Nucleus accumbens (tissue), 56 donors: Measurements from ENCODE around the gene IZUMO1R.
"Not testable (repeated sequence)": the region's sequence is repeated elsewhere in the genome, so short reads cannot be mapped to it uniquely, and the experiment has no call there.

Experiments used
- DNase-seq, 56 donors: peaks; one replicate each; lab custom pipeline; 2025; lab: John Stamatoyannopoulos, UW

The IZUMO1R gene

GRCh38 chr11:94322501-94322900, 18.1 kb downstream of the IZUMO1R start:
- DNase-seq: no peak

- DNase-seq: no peak
Observed at GRCh38 chr11:94325681-94326080, 21.3 kb downstream of the IZUMO1R start.

- DNase-seq: peak in 1 of 56 donors; percentile 9
Observed at GRCh38 chr11:94326947-94327346, 22.6 kb downstream of the IZUMO1R start.

DNA sequence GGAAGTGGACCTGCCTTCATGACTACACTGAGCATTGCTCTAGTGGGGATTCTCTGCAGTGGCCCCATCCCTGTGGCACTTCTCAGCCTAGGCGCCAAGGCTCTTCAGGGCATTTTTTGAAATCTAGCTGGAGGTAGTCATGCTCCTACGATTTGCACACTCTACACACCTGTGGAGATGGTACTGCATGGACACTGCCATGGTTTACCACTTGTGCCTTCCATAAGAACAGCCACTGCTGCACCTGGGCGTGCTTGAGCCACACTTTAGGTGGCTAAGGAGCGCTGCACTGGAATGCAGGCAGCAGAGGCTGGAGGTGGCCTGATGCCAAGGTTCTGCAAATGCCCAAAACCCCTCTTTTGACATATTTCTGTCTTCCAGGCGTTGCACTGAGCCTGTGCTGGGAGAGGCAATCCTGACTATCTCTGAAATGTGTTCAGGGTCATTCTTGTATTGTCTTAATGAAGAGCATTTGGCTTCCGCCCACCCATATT, 24.3 kb downstream of the IZUMO1R start:
- no peak for DNase-seq

- DNase-seq: no peak
Observed at GRCh38 chr11:94329501-94329900, 25.1 kb downstream of the IZUMO1R start.

- DNase-seq: no peak
Observed at GRCh38 chr11:94330789-94331188, 26.4 kb downstream of the IZUMO1R start.

GRCh38 chr11:94332814-94333213, 28.4 kb downstream of the IZUMO1R start:
- DNase-seq: no peak

- DNase-seq: no peak
Observed at GRCh38 chr11:94336033-94336432, 31.7 kb downstream of the IZUMO1R start.

DNA sequence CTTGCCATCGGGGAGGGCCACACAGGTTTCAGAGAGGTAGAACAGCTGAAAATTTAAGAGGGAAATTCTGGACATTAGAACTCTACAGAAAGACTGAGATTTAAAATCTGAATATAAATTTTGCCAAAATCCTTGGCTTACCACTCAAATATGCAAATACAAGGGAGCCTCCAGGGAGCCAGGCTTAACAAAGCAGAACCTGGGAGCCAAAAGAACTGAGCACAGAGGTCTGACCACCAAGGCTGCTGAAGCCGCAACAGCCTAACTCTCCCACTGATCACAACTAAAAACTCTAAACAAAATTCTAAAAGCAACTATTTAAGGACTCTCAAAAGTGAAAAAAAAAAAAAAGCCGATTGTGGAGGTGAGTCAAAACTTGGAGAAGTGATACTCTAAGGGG, 34.3 kb downstream of the IZUMO1R start:
- no peak for DNase-seq

DNA sequence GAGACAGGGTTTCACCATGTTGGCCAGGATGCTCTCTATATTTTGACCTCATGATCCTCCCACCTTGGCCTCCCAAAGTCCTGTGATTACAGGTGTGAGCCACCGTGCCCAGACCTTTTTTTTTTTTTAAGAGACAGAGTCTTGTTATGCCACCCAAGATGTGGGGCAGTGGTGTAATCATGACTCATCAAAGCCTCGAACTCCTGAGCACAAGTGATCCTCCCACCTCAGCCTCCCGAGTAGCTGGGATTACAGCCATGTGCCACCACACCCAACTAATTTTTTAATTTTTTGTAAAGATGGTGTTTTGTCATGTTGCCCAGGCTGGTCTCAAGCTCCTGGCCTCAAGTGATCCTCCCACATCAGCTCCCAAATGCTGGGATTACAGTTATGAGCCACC, 37.9 kb downstream of the IZUMO1R start:
- DNase-seq: no peak

GRCh38 chr11:94343495-94343894, 39.1 kb downstream of the IZUMO1R start:
- DNase-seq: no peak

DNA sequence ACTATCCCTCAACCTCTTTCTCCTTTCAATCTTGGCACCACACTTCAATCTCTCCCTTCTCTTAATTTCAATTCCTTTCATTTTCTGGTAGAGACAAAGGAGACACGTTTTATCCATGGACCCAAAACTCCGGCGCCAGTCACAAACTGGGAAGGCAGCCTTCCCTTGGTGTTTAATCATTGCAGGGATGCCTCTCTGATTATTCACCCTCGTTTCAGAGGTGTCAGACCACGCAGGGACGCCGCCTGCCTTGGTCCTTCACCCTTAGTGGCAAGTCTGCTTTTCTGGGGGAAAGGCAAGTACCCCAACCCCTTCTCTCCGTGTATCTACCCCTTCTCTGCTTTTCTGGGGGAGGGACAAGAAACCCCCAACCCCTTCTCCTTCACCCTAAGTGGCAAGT, 41.9 kb downstream of the IZUMO1R start:
- not testable (repeated sequence) for DNase-seq

GRCh38 chr11:94350850-94351563, 46.6 kb downstream of the IZUMO1R start:
- DNase-seq: not testable (repeated sequence)
